HG02885 (cell line): ENCODE results near the gene NXPE1.

Experiments used
- ATAC-seq: cut with Tn5 transposase; IDR thresholded peaks from one replicate; pipeline ENCODE4 v1.9.1; 2021; ENCODE audit warnings: mild to moderate bottlenecking; ENCODE audit not compliant: unreplicated experiment, poor library complexity

NXPE1 gene

DNA sequence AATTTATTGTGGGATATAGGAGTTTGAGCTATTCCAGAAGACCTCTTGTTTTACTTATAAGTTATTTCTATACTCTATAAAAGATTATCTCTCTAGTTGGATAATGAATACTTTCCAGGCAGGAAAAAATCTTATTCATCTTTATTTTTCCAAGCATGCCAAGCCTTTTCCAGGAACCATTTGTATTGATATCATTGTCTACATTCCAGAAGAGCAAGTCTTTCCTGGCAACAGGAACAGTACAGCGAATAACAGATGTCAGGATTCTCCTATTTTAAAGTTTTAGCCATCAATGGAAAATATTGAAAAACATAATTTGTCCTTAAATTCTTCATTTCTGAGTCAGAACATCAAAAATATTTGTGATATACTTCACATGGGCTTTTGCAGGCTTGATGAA lies 5.2 kb upstream of the NXPE1 start:
- no peak for ATAC-seq

DNA sequence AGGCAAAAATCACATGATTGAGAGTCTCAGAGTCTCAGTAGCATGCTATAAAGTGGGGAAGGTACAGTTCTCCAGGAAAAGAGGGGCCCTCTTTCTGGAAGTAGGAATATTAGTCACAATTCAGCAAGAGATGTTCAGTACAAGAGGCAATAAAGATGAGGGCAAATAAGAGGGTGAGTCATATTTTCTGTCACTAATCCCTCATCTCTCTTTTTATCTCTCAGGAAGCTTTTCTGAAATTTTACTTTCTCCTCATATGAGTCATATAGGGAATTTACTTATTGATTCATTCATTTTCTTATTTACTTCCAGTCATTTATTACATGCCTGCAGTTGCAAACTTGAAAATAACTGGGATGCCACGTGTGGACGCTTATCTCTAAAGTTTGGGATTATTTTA lies 3.4 kb upstream of the NXPE1 start:
- ATAC-seq: no peak

- no peak for ATAC-seq
These were observed 2.7 kb upstream of the NXPE1 start for GRCh38 chr11:114562166-114562916.

GRCh38 chr11:114556135-114556534 lies 3.5 kb downstream of the NXPE1 start:
- ATAC-seq: no peak

GRCh38 chr11:114553642-114554041 lies 6.0 kb downstream of the NXPE1 start:
- no peak for ATAC-seq

- no peak for ATAC-seq
These were observed 8.6 kb downstream of the NXPE1 start for GRCh38 chr11:114551060-114551459.

DNA sequence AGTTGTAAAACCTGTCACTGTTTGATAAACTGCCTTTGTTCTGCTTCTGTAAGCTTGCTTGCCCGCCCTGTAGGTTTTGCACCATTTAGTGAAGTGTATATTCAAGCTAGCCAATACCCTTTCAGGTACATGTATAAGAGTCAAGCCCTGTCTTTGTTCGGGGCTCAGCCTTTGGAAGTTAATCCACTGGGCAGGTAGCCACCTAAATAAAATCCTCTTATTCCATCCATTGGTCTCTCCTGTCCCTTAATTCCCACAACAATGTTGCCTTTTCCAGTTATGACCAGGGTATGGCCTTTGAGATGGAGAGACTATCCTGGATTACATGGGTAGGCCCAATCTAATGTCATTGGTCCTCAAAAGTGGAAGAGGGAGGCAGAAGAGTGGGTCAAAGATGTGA lies 34.0 kb downstream of the NXPE1 start:
- ATAC-seq: no peak

GRCh38 chr11:114524122-114524521 lies 35.6 kb downstream of the NXPE1 start:
- ATAC-seq: no peak

DNA sequence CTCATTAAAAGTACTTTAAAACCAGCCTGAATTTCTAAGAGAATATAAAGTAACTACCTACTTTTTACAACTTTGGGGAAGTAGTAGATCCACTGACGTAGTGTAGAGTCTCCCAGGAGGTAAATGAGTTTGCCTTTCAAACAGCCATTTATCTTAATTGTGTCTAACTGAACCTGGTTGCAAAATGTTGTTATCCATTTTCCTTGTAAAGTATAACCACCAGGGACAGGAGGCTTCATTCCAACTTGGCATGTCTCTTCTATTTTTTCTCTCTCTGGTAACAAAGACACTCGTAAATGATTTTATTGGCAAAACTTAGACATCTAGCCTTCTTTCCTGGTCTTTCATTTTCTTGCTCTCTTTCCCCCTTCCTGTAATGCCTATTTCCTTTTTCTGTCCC lies 36.9 kb downstream of the NXPE1 start:
- ATAC-seq: no peak

DNA sequence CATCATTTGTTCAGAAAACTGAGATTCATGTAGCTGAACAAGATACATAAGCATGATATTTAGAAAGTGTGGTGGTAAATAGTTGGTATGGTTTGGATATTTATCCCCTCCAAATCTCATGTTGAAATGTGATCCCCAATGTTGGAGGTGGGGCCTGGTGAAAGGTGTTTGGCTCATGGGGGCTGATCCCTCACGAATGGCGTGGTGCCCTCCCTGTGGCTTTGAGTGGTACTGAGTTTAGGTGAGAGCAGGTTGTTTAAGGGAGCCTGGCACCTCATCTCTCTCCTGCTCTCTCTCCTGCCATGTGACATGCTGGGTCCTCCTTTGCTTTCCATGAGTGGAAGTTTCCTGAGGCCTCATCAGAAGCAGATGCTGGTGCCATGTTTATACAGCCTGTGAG lies 48.1 kb downstream of the NXPE1 start:
- ATAC-seq: no peak

DNA sequence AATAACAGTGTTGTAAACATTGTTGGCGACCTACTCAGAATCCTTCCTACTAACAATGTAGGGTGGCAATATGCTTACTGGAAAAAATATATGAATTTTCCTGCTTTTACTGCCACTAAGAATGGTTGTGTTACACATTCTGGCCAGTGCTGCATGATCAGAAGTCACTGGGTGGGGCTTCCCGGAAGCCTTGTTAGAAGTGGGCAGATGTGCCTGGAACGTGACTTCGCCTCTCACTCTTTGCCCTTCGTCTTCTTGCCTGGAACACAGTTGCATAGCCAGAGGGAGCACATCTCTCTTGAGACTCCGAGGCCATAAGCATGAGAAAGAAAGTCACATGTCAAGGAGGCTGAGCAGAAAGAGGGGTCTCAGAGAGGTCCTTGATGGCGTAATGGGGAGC lies 48.6 kb downstream of the NXPE1 start:
- ATAC-seq: no peak

DNA sequence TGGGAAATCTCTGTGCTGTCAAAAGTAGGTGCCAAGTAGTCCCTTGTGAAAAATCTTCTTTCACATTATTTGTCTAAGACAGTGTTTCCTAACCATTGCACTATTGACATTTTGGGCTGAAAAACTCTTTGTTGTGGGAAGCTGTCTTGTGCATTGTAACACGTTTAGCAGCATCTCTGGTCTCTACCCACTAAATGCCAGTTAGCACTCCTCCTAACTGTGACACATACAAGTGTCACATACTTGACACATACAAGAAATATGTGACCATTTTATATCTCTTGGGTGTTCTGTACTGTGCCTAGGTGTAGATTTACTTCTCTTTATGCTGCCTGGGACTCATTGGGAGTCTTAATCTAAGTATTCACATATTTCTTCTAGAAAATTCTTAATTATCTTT lies 57.8 kb downstream of the NXPE1 start:
- ATAC-seq: no peak

GRCh38 chr11:114499756-114500155 lies 59.9 kb downstream of the NXPE1 start:
- no peak for ATAC-seq

DNA sequence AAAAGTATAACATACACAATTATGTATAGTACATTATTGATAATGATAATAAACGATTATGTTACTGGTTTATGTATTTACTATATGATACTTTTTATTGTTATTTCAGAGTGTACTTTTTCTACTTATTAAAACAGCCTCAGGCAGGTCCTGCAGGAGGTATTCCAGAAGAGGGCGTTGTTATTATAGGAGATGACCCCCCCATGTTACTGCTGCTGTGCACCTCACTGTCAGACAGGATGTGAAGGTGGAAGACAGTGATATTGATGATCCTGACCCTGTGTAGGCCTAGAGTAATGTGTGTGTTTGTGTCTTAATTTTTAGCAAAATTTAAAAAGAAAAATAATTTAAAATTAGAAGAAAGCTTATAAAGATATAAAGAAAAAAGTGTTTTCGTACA lies 62.8 kb downstream of the NXPE1 start:
- no peak for ATAC-seq

DNA sequence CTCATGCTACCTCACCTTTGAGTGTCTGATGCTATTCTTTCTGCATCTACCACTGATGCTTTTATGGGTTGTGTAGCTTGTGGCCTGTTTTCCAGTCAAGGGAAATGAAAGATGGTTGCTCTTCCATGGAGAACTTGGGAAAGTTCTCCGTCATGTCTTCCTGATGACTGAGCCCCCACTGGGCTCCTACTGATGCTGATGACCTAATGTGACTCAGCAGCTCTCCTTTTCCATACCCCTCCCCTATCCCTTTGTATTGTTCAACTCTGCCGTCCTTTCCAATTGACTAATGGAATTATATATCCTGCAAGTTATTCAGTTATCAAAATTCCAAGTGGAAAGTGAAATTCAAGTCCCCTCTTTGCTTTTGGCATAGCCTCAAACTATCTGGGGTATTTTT lies 75.8 kb downstream of the NXPE1 start:
- no peak for ATAC-seq

DNA sequence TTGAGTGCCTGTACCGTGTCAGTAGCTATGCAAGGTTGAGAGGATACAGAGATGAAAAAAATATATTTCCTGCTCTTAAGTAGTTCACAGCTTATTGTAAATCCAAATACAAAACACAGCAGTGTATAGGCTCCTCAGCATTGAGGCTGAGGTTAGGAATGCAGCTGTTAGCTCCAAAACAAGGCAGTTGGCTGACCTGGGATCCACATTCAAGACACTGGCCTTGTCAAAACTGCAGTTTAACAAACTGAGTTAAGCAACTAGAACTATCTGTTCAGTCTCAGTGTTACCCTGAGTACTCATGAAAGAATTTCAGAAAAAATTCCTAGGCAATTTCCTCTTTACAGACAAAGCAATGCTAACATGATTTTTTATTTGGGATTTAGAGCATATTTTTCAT lies 77.6 kb downstream of the NXPE1 start:
- ATAC-seq: no peak

- no peak for ATAC-seq
These were observed 80.3 kb downstream of the NXPE1 start for GRCh38 chr11:114479331-114479730.

GRCh38 chr11:114478768-114479167 lies 80.9 kb downstream of the NXPE1 start:
- no peak for ATAC-seq

- no peak for ATAC-seq
These were observed 81.7 kb downstream of the NXPE1 start for GRCh38 chr11:114478001-114478410.

- no peak for ATAC-seq
These were observed 87.0 kb downstream of the NXPE1 start for GRCh38 chr11:114472661-114473060.
